Naive B cell (primary cell): ENCODE measurements around the gene SEMA3E. TPM values are rescaled to one million over a fixed set of nuclear protein-coding genes. Genes with fewer than 3 reads are reported as not detected.

ENCODE experiments used
- ATAC-seq, 2 donors: fragments of 150-1000 bp; cut with Tn5 transposase; 2 replicates each; pipeline ENCODE4 v1.10.0; 2021; ENCODE audit warnings: low read depth in 2 of 2, mild to moderate bottlenecking in 2 of 2, moderate library complexity in 2 of 2
- DNase-seq: peaks from one replicate; pipeline ENCODE4 v3.0.0; 2022
- H3K27ac Mint-ChIP-seq, 6 donors: one replicate each; pipeline ENCODE4 v1.8.0; 2020 to 2022; ENCODE audit warnings: mild to moderate bottlenecking in 6 of 6, mixed read lengths in 6 of 6, moderate library complexity in 5 of 6, inconsistent platforms in 2 of 6
- H3K27me3 Mint-ChIP-seq, 3 donors: one replicate each; pipeline ENCODE4 v1.8.0; 2021 to 2022; ENCODE audit warnings: mixed read lengths in 3 of 3, mild to moderate bottlenecking in 1 of 3
- H3K36me3 Mint-ChIP-seq, 2 donors: one replicate each; pipeline ENCODE4 v1.8.0; 2020 to 2022; ENCODE audit warnings: mixed read lengths in 2 of 2, inconsistent platforms in 1 of 2, mild to moderate bottlenecking in 1 of 2
- H3K4me1 Mint-ChIP-seq, 3 donors: one replicate each; pipeline ENCODE4 v1.8.0; 2020 to 2022; ENCODE audit warnings: mixed read lengths in 3 of 3, inconsistent platforms in 1 of 3, mild to moderate bottlenecking in 1 of 3, moderate library complexity in 1 of 3
- H3K4me3 Mint-ChIP-seq, 8 donors: one replicate each; pipeline ENCODE4 v1.8.0; 2020 to 2022; ENCODE audit warnings: mild to moderate bottlenecking in 8 of 8, mixed read lengths in 8 of 8, moderate library complexity in 8 of 8, inconsistent platforms in 2 of 8
- H3K9me3 Mint-ChIP-seq, 7 donors: one replicate each; pipeline ENCODE4 v1.8.0; 2020 to 2022; ENCODE audit warnings: mixed read lengths in 7 of 7, mild to moderate bottlenecking in 5 of 7, inconsistent platforms in 2 of 7, moderate library complexity in 1 of 7
- polyA plus RNA-seq, 6 donors: library from polyadenylated mRNA; unstranded; fragments of 300-500 nt; fragmentation: Illumina TruSeq; gene quantifications; one replicate each; pipeline ENCODE4 v1.2.3, GENCODE V29; 2021; ENCODE audit warnings: low read depth in 6 of 6

The SEMA3E gene
- polyA plus RNA-seq, 6 donors from 2014 or later = not detected

DNA sequence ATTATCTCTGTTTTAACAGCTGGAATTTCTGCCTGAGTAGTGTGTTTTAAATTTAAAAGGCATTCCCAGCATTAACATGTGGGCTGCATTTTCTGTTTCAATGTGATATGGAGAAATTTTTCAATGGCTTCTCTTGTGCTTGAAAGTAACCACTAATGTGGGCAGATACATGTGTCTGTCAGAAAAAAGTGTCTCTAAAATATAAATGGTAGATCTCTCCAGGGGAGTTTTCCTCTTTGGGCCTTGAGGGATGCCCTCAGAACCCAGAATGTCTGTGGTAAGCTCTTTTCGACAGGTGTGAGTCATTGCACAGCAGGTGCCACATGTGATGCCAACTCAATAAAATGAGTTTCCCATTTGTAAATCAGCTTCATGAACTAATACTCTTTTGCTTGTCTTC is 221.1 kb downstream of the SEMA3E start:
- no peaks in the 10 kb centered on the region for H3K27me3 Mint-ChIP-seq
- peaks cover 0 to 2% (median 0%) of the 10 kb centered on the region in 7 donors for H3K9me3 Mint-ChIP-seq
- ATAC-seq (no peak), DNase-seq (no peak)
- no peaks in the 10 kb centered on the region for H3K4me1 Mint-ChIP-seq
- H3K36me3 Mint-ChIP-seq = no peaks in the 10 kb centered on the region
- H3K27ac Mint-ChIP-seq = no peak overlapping the region
- no peak overlapping the region for H3K4me3 Mint-ChIP-seq

DNA sequence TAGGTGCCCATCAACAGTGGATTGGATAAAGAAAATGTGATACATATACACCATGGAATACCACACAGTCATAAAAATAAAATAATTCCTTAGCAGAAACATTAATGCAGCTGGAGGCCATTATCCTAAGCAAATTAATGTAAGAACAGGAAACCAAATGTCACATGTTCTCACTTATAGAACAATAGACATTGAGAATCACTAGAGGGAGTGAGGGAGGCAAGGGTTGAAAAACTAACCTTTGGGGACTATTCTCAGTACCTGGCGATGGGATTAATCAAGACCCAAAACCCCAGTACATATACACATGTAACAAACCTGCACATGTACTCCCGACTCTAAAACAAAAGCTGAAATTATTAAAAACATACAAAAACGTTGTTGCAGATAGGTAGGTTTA is 222.6 kb downstream of the SEMA3E start:
- H3K36me3 Mint-ChIP-seq = no peaks in the 10 kb centered on the region
- H3K4me3 Mint-ChIP-seq = no peak overlapping the region
- DNase-seq = no peak
- no peak for ATAC-seq
- no peak overlapping the region for H3K27ac Mint-ChIP-seq
- peaks cover 0 to 2% (median 0%) of the 10 kb centered on the region in 7 donors for H3K9me3 Mint-ChIP-seq
- H3K4me1 Mint-ChIP-seq = no peaks in the 10 kb centered on the region
- H3K27me3 Mint-ChIP-seq = no peaks in the 10 kb centered on the region

DNA sequence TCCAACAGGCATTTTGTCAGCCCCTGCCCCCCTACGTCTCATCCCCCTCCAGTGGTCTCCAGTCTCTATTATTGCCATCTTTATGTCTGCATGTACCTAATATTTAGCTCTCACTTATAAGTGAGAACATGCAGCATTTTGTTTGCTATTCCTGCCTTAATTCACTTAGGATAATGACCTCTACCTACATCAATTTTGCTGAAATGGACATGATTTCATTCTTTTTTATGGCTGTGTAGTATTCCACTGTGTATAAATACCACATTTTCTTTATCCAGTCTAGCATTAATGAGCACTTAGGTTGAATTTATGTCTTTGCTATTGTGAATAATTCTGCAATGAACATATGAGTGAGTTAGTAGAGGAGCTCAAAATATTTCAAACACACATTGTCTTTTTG is 229.9 kb downstream of the SEMA3E start:
- Mint-ChIP-seq H3K9me3 (no peaks in the 10 kb centered on the region), H3K36me3 (no peaks in the 10 kb centered on the region), H3K27ac (no peak overlapping the region), H3K4me3 (no peak overlapping the region), H3K27me3 (no peaks in the 10 kb centered on the region), H3K4me1 (no peaks in the 10 kb centered on the region)
- no peak for ATAC-seq
- no peak for DNase-seq

DNA sequence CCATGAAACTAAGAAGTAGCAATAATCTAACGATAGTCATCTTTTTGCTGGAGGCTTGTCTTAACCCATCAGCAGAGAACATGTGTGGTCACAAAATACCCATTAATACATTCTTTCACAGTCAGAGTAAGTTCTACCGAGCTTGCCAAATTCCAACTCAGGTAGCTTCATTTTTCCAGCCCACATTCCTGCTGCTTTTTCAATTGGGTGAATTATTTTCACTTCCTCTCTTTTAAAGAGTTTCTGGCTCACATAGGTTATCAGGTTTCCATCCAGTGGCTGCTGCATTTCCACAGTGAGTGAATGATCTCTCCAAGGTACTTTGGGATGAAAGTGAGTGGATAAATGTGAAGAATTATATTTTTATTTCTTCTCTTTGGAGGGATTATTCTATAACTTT is 233.1 kb downstream of the SEMA3E start:
- ATAC-seq (no peak), DNase-seq (no peak)
- no peaks in the 10 kb centered on the region for H3K4me1 Mint-ChIP-seq
- no peaks in the 10 kb centered on the region for H3K27me3 Mint-ChIP-seq
- no peak overlapping the region for H3K4me3 Mint-ChIP-seq
- no peaks in the 10 kb centered on the region for H3K36me3 Mint-ChIP-seq
- no peaks in the 10 kb centered on the region for H3K9me3 Mint-ChIP-seq
- no peak overlapping the region for H3K27ac Mint-ChIP-seq

DNA sequence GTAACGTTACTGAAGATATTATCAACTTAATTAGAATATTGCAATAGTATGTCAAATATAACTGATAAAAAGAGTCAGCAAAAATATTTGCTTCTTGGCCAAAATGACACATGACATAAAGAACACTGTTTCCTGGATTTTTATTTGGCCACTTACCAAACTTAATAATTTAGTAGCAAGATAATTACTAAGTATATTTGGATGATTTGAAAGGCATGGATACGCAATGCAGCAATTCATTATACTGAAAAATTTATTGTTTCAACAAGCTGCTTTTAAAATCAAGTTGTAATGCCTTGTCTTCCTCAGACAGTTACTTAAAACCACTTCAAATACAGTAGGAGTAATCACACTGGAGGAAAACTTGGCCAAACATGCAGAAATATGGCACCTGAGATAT is 234.0 kb downstream of the SEMA3E start:
- Mint-ChIP-seq H3K4me3 (no peak overlapping the region), H3K36me3 (no peaks in the 10 kb centered on the region), H3K9me3 (no peaks in the 10 kb centered on the region), H3K27me3 (no peaks in the 10 kb centered on the region), H3K4me1 (no peaks in the 10 kb centered on the region), H3K27ac (no peak overlapping the region)
- DNase-seq (no peak), ATAC-seq (no peak)

DNA sequence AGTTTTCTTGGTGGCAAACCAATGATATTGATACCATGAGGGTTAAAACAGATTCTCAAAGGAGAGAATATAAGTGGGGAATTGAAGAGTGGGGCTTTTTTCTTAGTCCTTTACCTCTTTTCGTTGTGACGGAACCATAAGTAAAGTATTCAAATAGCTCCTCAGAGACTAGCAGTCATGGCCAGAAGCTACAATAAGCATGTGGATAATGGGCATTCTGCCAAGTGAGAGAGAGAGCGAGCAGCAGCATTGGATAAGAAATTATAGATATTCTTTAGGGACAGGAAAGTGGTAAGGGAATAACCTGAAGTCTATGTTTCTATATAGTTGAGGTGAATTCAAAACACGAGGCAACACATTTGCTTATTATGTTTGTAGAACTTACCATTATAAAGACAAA is 235.1 kb downstream of the SEMA3E start:
- DNase-seq (no peak), ATAC-seq (no peak)
- H3K36me3 Mint-ChIP-seq = no peaks in the 10 kb centered on the region
- no peaks in the 10 kb centered on the region for H3K4me1 Mint-ChIP-seq
- H3K4me3 Mint-ChIP-seq = no peak overlapping the region
- H3K27ac Mint-ChIP-seq = no peak overlapping the region
- H3K9me3 Mint-ChIP-seq = no peaks in the 10 kb centered on the region
- no peaks in the 10 kb centered on the region for H3K27me3 Mint-ChIP-seq

DNA sequence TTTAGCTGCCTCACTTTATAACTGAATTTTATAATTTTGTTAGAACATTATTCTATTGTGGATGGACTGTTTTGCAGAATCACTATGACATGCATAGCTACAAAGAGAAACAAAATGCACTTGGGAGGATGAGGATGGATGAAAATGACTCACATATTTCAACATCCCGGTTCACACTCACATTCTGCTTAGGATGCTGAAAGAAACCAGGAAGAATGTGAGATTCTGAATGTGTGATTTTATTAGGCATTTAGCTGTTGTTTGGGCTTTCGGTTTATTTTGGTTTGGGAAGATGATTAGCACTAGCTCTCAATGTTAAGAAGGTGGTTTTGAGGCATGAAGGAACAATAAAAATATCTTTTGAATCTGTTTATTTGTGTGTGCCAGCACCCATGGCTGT is 235.5 kb downstream of the SEMA3E start:
- ATAC-seq (no peak), DNase-seq (no peak)
- no peaks in the 10 kb centered on the region for H3K27me3 Mint-ChIP-seq
- no peak overlapping the region for H3K4me3 Mint-ChIP-seq
- H3K27ac Mint-ChIP-seq = no peak overlapping the region
- H3K9me3 Mint-ChIP-seq = no peaks in the 10 kb centered on the region
- H3K36me3 Mint-ChIP-seq = no peaks in the 10 kb centered on the region
- no peaks in the 10 kb centered on the region for H3K4me1 Mint-ChIP-seq

DNA sequence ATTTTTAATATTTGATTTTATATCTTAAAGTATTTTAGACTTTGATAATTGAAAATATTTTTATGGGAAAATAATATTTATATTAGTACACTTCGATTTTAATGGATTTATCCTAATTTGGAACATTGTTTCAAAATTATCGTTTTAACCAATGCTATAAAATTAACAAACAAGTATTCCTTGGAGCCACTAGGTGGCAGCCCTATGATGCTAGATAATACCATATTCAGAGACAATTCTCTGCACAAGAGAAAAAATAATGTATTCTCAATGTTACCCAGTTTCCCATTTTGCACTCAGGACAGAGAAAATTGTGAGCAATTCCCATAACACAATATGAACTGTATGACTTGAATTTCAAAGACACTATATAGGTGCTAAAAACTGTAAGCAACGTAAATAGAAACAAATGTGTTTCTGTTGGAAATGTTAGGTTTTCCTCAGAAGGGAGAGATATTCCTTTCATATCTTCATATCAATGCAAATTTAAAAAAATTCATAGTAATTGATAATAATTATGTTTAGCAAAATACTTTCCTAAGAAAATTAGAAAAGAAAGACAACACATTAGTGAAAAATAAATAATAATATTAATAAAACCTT is 237.8 kb downstream of the SEMA3E start:
- ATAC-seq = no peak
- Mint-ChIP-seq H3K27ac (no peak overlapping the region), H3K4me1 (no peaks in the 10 kb centered on the region), H3K4me3 (no peak overlapping the region), H3K36me3 (no peaks in the 10 kb centered on the region), H3K9me3 (no peaks in the 10 kb centered on the region), H3K27me3 (no peaks in the 10 kb centered on the region)
- no peak for DNase-seq

DNA sequence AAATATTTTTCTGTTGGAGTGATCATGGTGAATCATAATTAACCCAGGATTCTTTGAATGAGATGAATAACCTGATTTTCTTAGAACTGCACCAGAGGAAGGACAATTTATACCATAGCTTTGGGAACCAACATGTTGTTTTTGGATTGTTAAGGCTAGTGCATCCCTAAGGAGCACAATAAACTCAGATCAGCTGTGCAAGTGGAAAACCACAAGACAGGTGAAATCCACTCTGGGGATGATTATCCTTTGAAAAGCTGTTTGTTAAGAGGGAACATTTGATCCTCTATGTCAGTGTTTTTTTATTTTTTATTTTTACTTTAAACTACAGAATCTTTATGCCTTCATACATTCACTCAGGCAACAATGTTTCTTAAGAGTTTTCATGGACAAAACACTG is 254.2 kb downstream of the SEMA3E start:
- Mint-ChIP-seq H3K27ac (no peak overlapping the region), H3K9me3 (peaks cover 0 to 2% (median 0%) of the 10 kb centered on the region in 7 donors)

DNA sequence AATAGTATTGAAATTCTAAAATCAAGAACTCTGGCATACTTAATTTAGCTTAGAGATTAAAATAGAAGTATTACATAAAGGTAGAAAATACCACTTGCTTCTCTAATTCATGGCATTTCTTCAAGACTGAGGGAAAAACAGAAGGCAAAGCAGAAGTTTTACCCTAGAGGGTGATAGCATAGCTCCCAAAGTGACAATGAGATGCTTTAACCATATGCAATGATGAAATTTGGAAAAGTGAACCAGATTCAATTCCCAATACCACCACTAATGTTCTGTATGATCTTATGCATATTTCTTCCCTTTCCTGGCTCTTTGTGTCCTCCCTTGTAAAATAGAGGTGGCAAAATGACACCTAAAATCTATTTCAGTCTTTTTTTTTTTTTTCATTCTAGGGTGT is 260.5 kb downstream of the SEMA3E start:
- no peaks in the 10 kb centered on the region for H3K36me3 Mint-ChIP-seq
- no peak overlapping the region for H3K4me3 Mint-ChIP-seq
- H3K4me1 Mint-ChIP-seq = no peaks in the 10 kb centered on the region
- no peaks in the 10 kb centered on the region for H3K27me3 Mint-ChIP-seq
- H3K9me3 Mint-ChIP-seq = peaks cover 0 to 2% (median 0%) of the 10 kb centered on the region in 7 donors
- no peak for DNase-seq
- ATAC-seq = no peak
- H3K27ac Mint-ChIP-seq = no peak overlapping the region

More for the DNA sequence above, 254.2 kb downstream of the SEMA3E start:
- DNase-seq (no peak), ATAC-seq (no peak)
- Mint-ChIP-seq H3K27me3 (no peaks in the 10 kb centered on the region), H3K4me3 (no peak overlapping the region), H3K4me1 (no peaks in the 10 kb centered on the region), H3K36me3 (no peaks in the 10 kb centered on the region)

DNA sequence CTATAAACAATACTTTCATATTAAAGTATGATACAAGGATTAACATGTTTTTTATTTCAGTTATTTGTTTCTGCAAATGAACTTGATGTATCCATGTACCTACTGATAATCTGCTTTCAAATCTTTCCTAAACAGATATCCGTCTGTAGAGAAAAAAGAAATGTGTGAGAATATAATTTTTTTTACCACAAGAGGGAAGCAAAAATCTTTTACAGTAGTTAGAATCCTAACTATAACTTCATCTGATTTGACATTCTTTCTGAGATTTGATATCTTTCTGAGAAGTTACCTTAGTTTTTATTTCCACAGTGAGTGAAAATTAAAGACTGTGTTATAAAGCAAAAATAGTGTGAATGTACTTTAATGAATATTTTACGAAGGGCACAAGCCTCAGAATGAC is 282.3 kb downstream of the SEMA3E start:
- Mint-ChIP-seq H3K36me3 (no peaks in the 10 kb centered on the region), H3K27ac (no peak overlapping the region), H3K27me3 (no peaks in the 10 kb centered on the region), H3K4me1 (no peaks in the 10 kb centered on the region), H3K9me3 (peaks cover 0 to 4% (median 0%) of the 10 kb centered on the region in 7 donors), H3K4me3 (no peak overlapping the region)
- no peak for DNase-seq
- no peak for ATAC-seq

DNA sequence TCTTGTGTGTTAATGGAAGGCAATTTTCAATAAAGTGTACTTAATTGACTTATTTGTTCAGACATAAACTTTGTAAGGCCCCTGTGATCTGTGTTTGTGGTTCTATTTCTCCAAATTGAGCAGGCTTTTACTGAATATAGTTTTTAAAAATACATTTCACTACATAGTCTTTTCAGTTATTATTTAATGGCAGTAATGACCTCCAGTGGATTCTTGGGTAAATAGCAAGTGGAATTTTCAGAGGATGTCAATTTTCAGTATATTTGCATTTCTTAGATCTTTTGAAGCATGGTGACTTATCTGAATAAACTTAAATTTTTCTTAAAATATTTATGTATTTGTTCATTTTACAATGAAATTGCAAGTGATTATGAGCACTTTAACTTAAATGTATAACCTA is 283.2 kb downstream of the SEMA3E start:
- Mint-ChIP-seq H3K9me3 (peaks cover 0 to 4% (median 0%) of the 10 kb centered on the region in 7 donors), H3K36me3 (no peaks in the 10 kb centered on the region), H3K4me1 (no peaks in the 10 kb centered on the region)

DNA sequence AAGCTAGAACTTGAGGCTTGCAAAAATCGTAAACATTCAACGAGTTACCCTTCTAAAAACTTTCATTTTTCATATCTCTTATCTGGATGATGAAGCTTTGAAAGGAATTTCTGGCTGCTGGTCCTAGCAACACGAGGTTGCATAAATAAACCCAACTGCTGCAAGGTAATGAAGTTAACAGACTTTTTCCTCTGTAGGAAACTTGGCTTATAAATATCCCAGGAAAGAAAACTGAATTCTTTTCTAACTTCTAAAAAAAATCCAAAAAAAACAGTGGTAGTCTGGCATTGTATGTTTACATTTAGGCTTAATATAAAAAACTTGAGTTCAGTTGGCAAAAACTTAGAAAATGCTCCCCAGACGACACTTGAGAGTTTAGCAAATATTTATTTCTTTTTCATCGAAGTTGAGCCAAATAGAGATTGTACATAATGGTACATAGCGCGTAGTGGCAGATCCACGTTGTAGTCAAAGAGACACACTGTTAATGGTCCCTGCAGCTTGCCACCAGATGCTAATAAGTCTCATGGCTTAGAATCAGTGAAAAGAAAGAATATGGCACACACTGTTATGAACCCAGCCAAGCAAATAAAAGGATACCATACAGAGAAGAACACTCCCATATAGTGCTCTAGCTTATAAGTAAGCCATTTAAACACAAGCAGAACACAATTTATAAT is 285.9 kb downstream of the SEMA3E start:
- Mint-ChIP-seq H3K27me3 (no peaks in the 10 kb centered on the region), H3K36me3 (no peaks in the 10 kb centered on the region), H3K9me3 (peaks cover 0 to 4% (median 0%) of the 10 kb centered on the region in 7 donors), H3K4me1 (no peaks in the 10 kb centered on the region), H3K27ac (no peak overlapping the region), H3K4me3 (no peak overlapping the region)
- DNase-seq (no peak), ATAC-seq (no peak)

More for the DNA sequence above, 283.2 kb downstream of the SEMA3E start:
- Mint-ChIP-seq H3K27me3 (no peaks in the 10 kb centered on the region), H3K4me3 (no peak overlapping the region), H3K27ac (no peak overlapping the region)
- DNase-seq (no peak), ATAC-seq (no peak)

DNA sequence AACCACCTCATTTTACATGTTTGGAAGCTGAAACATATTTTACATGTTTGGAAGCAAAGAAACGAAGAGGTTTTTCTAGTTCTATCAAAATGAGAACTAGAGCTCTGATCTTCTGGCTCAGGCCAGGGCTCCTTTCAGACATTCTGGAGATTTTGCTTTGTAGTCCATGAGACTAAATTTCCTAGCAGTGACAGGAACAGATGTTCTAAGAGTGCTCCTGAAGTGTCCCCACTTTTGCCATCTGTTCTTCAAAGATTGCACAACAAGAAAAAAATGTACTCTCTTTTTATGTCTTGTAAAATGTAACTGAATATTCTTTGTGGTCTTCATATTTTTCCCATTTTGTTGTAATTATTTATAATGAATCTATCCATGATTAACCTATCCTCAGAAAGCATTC is 289.8 kb downstream of the SEMA3E start:
- no peaks in the 10 kb centered on the region for H3K36me3 Mint-ChIP-seq
- DNase-seq (no peak), ATAC-seq (no peak)
- H3K4me1 Mint-ChIP-seq = no peaks in the 10 kb centered on the region
- H3K4me3 Mint-ChIP-seq = no peak overlapping the region
- no peak overlapping the region for H3K27ac Mint-ChIP-seq
- no peaks in the 10 kb centered on the region for H3K27me3 Mint-ChIP-seq
- H3K9me3 Mint-ChIP-seq = peaks cover 0 to 4% (median 0%) of the 10 kb centered on the region in 7 donors
